Trophoblast cell (in vitro differentiated cells and primary cell): ENCODE data around the gene AGMO.

ENCODE experiments used
- DNase-seq, 2 donors: peaks; one replicate each; pipeline ENCODE4 v3.0.0-alpha.2; 2016
- H2AFZ ChIP-seq: 2 replicates; pipeline ENCODE4 v1.6.1; 2013; ENCODE audit warnings: low read length, moderate library complexity, mild to moderate bottlenecking; ENCODE audit not compliant: insufficient read depth, poor library complexity
- H2AK5ac ChIP-seq: 2 replicates; pipeline ENCODE4 v1.6.1; 2013; ENCODE audit warnings: mild to moderate bottlenecking, low read length
- H2BK120ac ChIP-seq: 2 replicates; pipeline ENCODE4 v1.6.1; 2013; ENCODE audit warnings: low read length, mild to moderate bottlenecking, moderate library complexity; ENCODE audit not compliant: insufficient read depth, poor library complexity
- H2BK12ac ChIP-seq: 2 replicates; pipeline ENCODE4 v1.6.1; 2013; ENCODE audit warnings: mild to moderate bottlenecking, low read length, moderate library complexity
- H2BK5ac ChIP-seq: 2 replicates; pipeline ENCODE4 v1.6.1; 2013; ENCODE audit warnings: low read length, low read depth, moderate library complexity, mild to moderate bottlenecking; ENCODE audit not compliant: poor library complexity
- H3K14ac ChIP-seq: 2 replicates; pipeline ENCODE4 v1.6.1; 2013; ENCODE audit warnings: mild to moderate bottlenecking, low read length
- H3K18ac ChIP-seq: 2 replicates; pipeline ENCODE4 v1.6.1; 2013; ENCODE audit warnings: mild to moderate bottlenecking, low read length
- H3K23ac ChIP-seq: 2 replicates; pipeline ENCODE4 v1.6.1; 2013; ENCODE audit warnings: low read length
- H3K27ac ChIP-seq: 2 replicates; pipeline ENCODE4 v1.5.1; 2013; ENCODE audit warnings: low read depth, mild to moderate bottlenecking, inconsistent platforms, low read length, moderate library complexity
- H3K27me3 ChIP-seq: 2 replicates; pipeline ENCODE4 v1.6.1; 2013; ENCODE audit warnings: inconsistent platforms, mild to moderate bottlenecking, low read length, moderate library complexity; ENCODE audit not compliant: insufficient read depth
- H3K36me3 ChIP-seq, 2 experiments: 1 replicate in 1 of 2; 2 replicates in 1 of 2; pipeline ENCODE4 v1.6.1; 2013; ENCODE audit warnings: low read length in 2 of 2, mild to moderate bottlenecking in 2 of 2, moderate library complexity in 1 of 2; ENCODE audit not compliant: insufficient read depth in 2 of 2, control insufficient read depth in 1 of 2
- H3K4ac ChIP-seq: 2 replicates; pipeline ENCODE4 v1.6.1; 2013; ENCODE audit warnings: low read depth, mild to moderate bottlenecking, low read length, moderate library complexity
- H3K4me1 ChIP-seq, 2 experiments: 1 replicate in 1 of 2; 2 replicates in 1 of 2; pipeline ENCODE4 v1.6.1; 2013; ENCODE audit warnings: low read length in 2 of 2, mild to moderate bottlenecking in 2 of 2, moderate library complexity in 1 of 2; ENCODE audit not compliant: insufficient read depth in 2 of 2, control insufficient read depth in 1 of 2
- H3K4me2 ChIP-seq: 2 replicates; pipeline ENCODE4 v1.6.1; 2013; ENCODE audit warnings: inconsistent platforms, mild to moderate bottlenecking, low read length, moderate library complexity
- H3K4me3 ChIP-seq: 2 replicates; pipeline ENCODE4 v1.5.1; 2013; ENCODE audit warnings: mild to moderate bottlenecking, low read depth, low read length, inconsistent platforms
- H3K79me1 ChIP-seq: one replicate; pipeline ENCODE4 v1.6.1; 2013; ENCODE audit warnings: low read length
- H3K79me2 ChIP-seq: 2 replicates; pipeline ENCODE4 v1.6.1; 2013; ENCODE audit warnings: low read length, mild to moderate bottlenecking; ENCODE audit not compliant: control insufficient read depth, insufficient read depth, poor library complexity
- H3K9ac ChIP-seq: 2 replicates; pipeline ENCODE4 v1.6.1; 2013; ENCODE audit warnings: mild to moderate bottlenecking, low read length
- H3K9me3 ChIP-seq: 2 replicates; pipeline ENCODE4 v1.6.1; 2013; ENCODE audit warnings: low read depth, mild to moderate bottlenecking, control low read depth, inconsistent platforms, low read length; ENCODE audit not compliant: insufficient read depth
- H4K12ac ChIP-seq: 2 replicates; pipeline ENCODE4 v1.6.1; 2013; ENCODE audit warnings: low read depth, mild to moderate bottlenecking, low read length, moderate library complexity
- H4K8ac ChIP-seq: 2 replicates; pipeline ENCODE4 v1.6.1; 2013; ENCODE audit warnings: low read depth, mild to moderate bottlenecking, low read length, moderate library complexity
- H4K91ac ChIP-seq: one replicate; pipeline ENCODE4 v1.6.1; 2013; ENCODE audit warnings: low read depth, mild to moderate bottlenecking, low read length, moderate library complexity
- WGBS: extraction: QIAGEN DNeasy Blood & Tissue Kit; methylation state at CpG from one replicate; pipeline ENCODE4 v1.1.7; 2013; ENCODE audit warnings: missing lambda C conversion rate; ENCODE audit not compliant: insufficient read length, insufficient coverage; ENCODE audit errors: extremely low coverage; 5-methylcytosine and 5-hydroxymethylcytosine counted together

Gene AGMO

DNA sequence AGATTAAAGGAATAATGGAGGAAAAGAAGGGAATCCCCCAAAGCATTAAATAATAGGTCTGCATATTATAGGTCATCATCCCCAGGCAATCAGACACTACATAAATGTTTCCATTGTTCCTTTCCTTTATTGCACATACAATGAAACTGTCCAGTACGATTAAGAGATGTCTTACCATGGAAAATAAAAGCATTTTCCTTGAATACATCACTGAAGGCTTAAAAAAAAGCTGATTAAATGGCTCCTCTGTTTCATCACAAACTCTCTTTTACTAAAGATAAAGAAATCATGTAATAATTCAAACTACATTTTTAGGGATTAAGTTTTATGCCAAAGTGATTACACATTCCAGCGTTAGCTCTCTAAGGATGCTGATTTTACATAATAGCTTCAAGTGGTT is 316.0 kb downstream of the AGMO start:
- Histone ChIP-seq H2BK120ac (no peak overlapping the region), H3K18ac (no peak overlapping the region), H3K23ac (no peak overlapping the region), H3K4me1 (no peaks in the 10 kb centered on the region), H4K91ac (no peak overlapping the region), H2AFZ (no peak overlapping the region), H3K79me2 (no peaks in the 10 kb centered on the region), H3K36me3 (no peaks in the 10 kb centered on the region), H3K4ac (no peak overlapping the region), H3K9ac (no peak overlapping the region), H3K14ac (no peak overlapping the region), H3K4me2 (no peak overlapping the region), H3K4me3 (no peak overlapping the region), H3K9me3 (no peaks in the 10 kb centered on the region), H3K27ac (no peak overlapping the region), H4K8ac (no peak overlapping the region), H3K79me1 (no peaks in the 10 kb centered on the region), H2BK5ac (no peak overlapping the region), H4K12ac (no peak overlapping the region), H2BK12ac (no peak overlapping the region), H2AK5ac (no peak overlapping the region), H3K27me3 (no peaks in the 10 kb centered on the region)
- no CpG with 5 or more reads among the region's 2 CpGs for WGBS
- DNase-seq: no peak

- no peaks in the 10 kb centered on the region for H3K9me3 ChIP-seq
- H3K79me2 ChIP-seq: no peaks in the 10 kb centered on the region
- H3K14ac ChIP-seq: no peak overlapping the region
- H4K91ac ChIP-seq: no peak overlapping the region
- no peaks in the 10 kb centered on the region for H3K36me3 ChIP-seq
- H2BK120ac ChIP-seq: no peak overlapping the region
- H2AK5ac ChIP-seq: no peak overlapping the region
- H3K4me1 ChIP-seq: no peaks in the 10 kb centered on the region
- no peak overlapping the region for H2BK5ac ChIP-seq
- H3K18ac ChIP-seq: no peak overlapping the region
- WGBS: no CpG with 5 or more reads among the region's 4 CpGs
- DNase-seq: no peak
- no peak overlapping the region for H3K4me2 ChIP-seq
- no peak overlapping the region for H3K9ac ChIP-seq
- H3K27ac ChIP-seq: no peak overlapping the region
- H3K4ac ChIP-seq: no peak overlapping the region
- H3K4me3 ChIP-seq: no peak overlapping the region
- no peak overlapping the region for H2BK12ac ChIP-seq
- H3K27me3 ChIP-seq: no peaks in the 10 kb centered on the region
- no peaks in the 10 kb centered on the region for H3K79me1 ChIP-seq
- no peak overlapping the region for H4K8ac ChIP-seq
- H3K23ac ChIP-seq: no peak overlapping the region
- H4K12ac ChIP-seq: no peak overlapping the region
- no peak overlapping the region for H2AFZ ChIP-seq
Measured at GRCh38 chr7:15239801-15240200, 322.0 kb downstream of the AGMO start.

DNA sequence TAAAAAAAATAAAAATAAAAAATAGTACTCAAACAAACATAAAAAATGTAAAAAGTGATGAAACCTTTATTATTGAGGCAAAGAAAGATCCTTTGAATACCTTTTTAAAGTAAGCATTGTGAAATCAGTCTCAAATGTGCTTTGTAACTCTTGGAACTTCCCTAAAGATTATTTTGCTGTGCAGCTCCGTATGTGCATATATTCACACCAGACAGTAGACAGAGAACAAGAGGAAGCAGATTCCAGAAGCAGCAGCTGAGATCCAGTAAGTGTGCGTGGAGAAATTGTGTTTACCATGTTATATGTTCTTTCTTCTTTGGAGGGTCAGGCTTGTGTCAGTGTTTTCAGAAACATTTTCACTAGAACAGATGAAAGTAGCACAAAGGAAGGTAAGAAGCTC is 324.9 kb downstream of the AGMO start:
- Histone ChIP-seq H3K9ac (no peak overlapping the region), H3K79me1 (no peaks in the 10 kb centered on the region), H3K9me3 (no peaks in the 10 kb centered on the region), H3K36me3 (no peaks in the 10 kb centered on the region), H3K79me2 (no peaks in the 10 kb centered on the region), H2BK5ac (no peak overlapping the region), H3K4me2 (no peak overlapping the region), H3K14ac (no peak overlapping the region), H3K27ac (no peak overlapping the region), H3K4me3 (no peak overlapping the region), H4K12ac (no peak overlapping the region), H2BK12ac (no peak overlapping the region), H3K4ac (no peak overlapping the region), H3K23ac (no peak overlapping the region), H2AK5ac (no peak overlapping the region), H2AFZ (no peak overlapping the region), H3K4me1 (no peaks in the 10 kb centered on the region), H3K18ac (no peak overlapping the region), H2BK120ac (no peak overlapping the region), H3K27me3 (no peaks in the 10 kb centered on the region), H4K8ac (no peak overlapping the region), H4K91ac (no peak overlapping the region)
- WGBS: no CpG with 5 or more reads among the region's 2 CpGs
- no peak for DNase-seq

DNA sequence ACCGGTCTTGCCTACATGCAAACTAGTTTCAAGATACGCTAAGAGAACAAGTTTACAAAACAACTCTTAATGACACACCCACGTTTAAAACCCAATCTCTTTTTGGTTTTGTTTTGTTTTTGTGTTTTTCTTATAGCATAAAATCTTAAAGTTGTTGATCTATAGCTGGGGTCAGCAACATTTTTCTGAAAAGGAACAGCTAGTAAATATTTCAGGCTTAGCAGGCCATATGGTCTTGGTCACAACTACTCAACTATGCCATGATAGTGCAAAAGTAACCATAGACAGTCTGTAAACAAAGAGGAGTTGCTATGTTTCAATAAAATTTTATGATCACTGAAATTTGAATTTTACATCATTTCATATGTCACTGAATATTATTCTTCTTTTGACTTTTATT is 327.4 kb downstream of the AGMO start:
- Histone ChIP-seq H4K8ac (no peak overlapping the region), H3K79me2 (no peaks in the 10 kb centered on the region), H2AK5ac (no peak overlapping the region), H3K14ac (no peak overlapping the region), H3K4me2 (no peak overlapping the region), H2BK12ac (no peak overlapping the region), H4K12ac (no peak overlapping the region), H3K18ac (no peak overlapping the region), H3K9ac (no peak overlapping the region), H2AFZ (no peak overlapping the region), H3K4me1 (no peaks in the 10 kb centered on the region), H2BK5ac (no peak overlapping the region), H3K27ac (no peak overlapping the region), H3K23ac (no peak overlapping the region), H3K4me3 (no peak overlapping the region), H3K79me1 (no peaks in the 10 kb centered on the region), H3K27me3 (no peaks in the 10 kb centered on the region), H2BK120ac (no peak overlapping the region), H3K36me3 (no peaks in the 10 kb centered on the region), H4K91ac (no peak overlapping the region), H3K4ac (no peak overlapping the region), H3K9me3 (no peaks in the 10 kb centered on the region)
- WGBS: no CpG with 5 or more reads among the region's 3 CpGs
- no peak for DNase-seq
